A549 (cell line): ENCODE results near the gene AFG1L. TPM values are rescaled to one million over a fixed set of nuclear protein-coding genes. Genes with fewer than 3 reads are reported as not detected.

ENCODE experiments used
- ATAC-seq, 2 experiments: fragments of 200-7000 bp in 1 of 2; fragments of >200 bp in 1 of 2; cut with Nextera tagmentation in 1 of 2; cut with Tn5 transposase in 1 of 2; 3 replicates each; pipeline versions ENCODE4 v1.8.0 to v1.9.1; 2018 to 2020; ENCODE audit warnings: mild to moderate bottlenecking in 1 of 2, moderate library complexity in 1 of 2
- CTCF ChIA-PET: fragments of 300-600 bp; sonication (Branson Sonifier 250); formaldehyde crosslinking; extraction: SDS; loops from one replicate; lab custom pipeline; 2021; ENCODE audit warnings: antibody characterized with exemption, inconsistent platforms; lab: Yijun Ruan, JAX
- POLR2A ChIA-PET: fragments of 350-600 bp; formaldehyde crosslinking; extraction: SDS; loops from one replicate; lab custom pipeline; 2021; ENCODE audit warnings: antibody characterized with exemption, inconsistent platforms; lab: Yijun Ruan, JAX
- DNase-seq, 2 experiments: peaks; one replicate each; pipeline versions ENCODE4 v3.0.0 to v3.0.0-alpha.2; 2011 to 2016; ENCODE audit warnings: low read depth in 1 of 2, low spot score in 1 of 2
- FAIRE-seq: peaks from 2 replicates; lab custom pipeline; 2011; peaks lifted over from hg19 to GRCh38; lab: Jason Lieb, UNC
- H3K27ac ChIP-seq, 2 experiments: fragments of >200 bp; sonication (Bioruptor Twin); formaldehyde crosslinking; 3 replicates each; pipeline ENCODE4 v1.5.1; 2016 to 2017
- H3K4me1 ChIP-seq: fragments of >200 bp; sonication (Bioruptor Twin); formaldehyde crosslinking; 3 replicates; pipeline ENCODE4 v1.6.1; 2016
- H3K4me2 ChIP-seq: fragments of >200 bp; sonication (Bioruptor Twin); formaldehyde crosslinking; 3 replicates; pipeline ENCODE4 v1.6.1; 2016
- H3K4me3 ChIP-seq: fragments of >200 bp; sonication (Bioruptor Twin); formaldehyde crosslinking; 3 replicates; pipeline ENCODE4 v1.5.1; 2016
- H3K9me3 ChIP-seq: fragments of >200 bp; sonication (Bioruptor Twin); formaldehyde crosslinking; 3 replicates; pipeline ENCODE4 v1.6.1; 2016
- BCL3 ChIP-seq: fragments of >200 bp; sonication (Bioruptor Twin); formaldehyde crosslinking; IDR thresholded peaks from 3 replicates; pipeline ENCODE4 v1.6.1; 2016
- CBX2 ChIP-seq: fragments of 200-600 bp; sonication (generic); IDR thresholded peaks from 2 replicates; pipeline ENCODE4 v1.6.1; 2016; ENCODE audit warnings: low read depth, mild to moderate bottlenecking, borderline replicate concordance
- CBX8 ChIP-seq: fragments of 200-600 bp; sonication (generic); IDR thresholded peaks from 2 replicates; pipeline ENCODE4 v1.6.1; 2016
- CHD2 ChIP-seq: fragments of 150-350 bp; IDR thresholded peaks from 2 replicates; pipeline ENCODE4 v1.6.1; 2014; ENCODE audit warnings: low read length; ENCODE audit not compliant: partially characterized antibody
- CHD4 ChIP-seq: fragments of 200-600 bp; sonication (generic); IDR thresholded peaks from 2 replicates; pipeline ENCODE4 v1.6.1; 2016; ENCODE audit warnings: antibody characterized with exemption, mild to moderate bottlenecking, borderline replicate concordance
- CTCF ChIP-seq: fragments of >200 bp; sonication (Bioruptor Twin); formaldehyde crosslinking; IDR thresholded peaks from 3 replicates; pipeline ENCODE4 v1.5.1; 2016
- E2F6 ChIP-seq: IDR thresholded peaks from 2 replicates; pipeline ENCODE4 v1.6.1; 2012; ENCODE audit warnings: low read depth, borderline replicate concordance
- EHF ChIP-seq: fragments of 250-450 bp; sonication (Bioruptor Pico); IDR thresholded peaks from 2 replicates; pipeline ENCODE4 v1.5.0; 2020; ENCODE audit warnings: mild to moderate bottlenecking
- EHMT2 ChIP-seq: fragments of 200-600 bp; sonication (generic); IDR thresholded peaks from 2 replicates; pipeline ENCODE4 v1.6.1; 2016; ENCODE audit warnings: antibody characterized with exemption, low read depth, mild to moderate bottlenecking, moderate library complexity
- ELK1 ChIP-seq: fragments of 150-350 bp; IDR thresholded peaks from 2 replicates; pipeline ENCODE4 v1.6.1; 2014; ENCODE audit warnings: low read depth, mild to moderate bottlenecking, low read length
- ESRRA ChIP-seq: fragments of 150-350 bp; IDR thresholded peaks from 2 replicates; pipeline ENCODE4 v1.6.1; 2014; ENCODE audit warnings: mild to moderate bottlenecking, low read length, borderline replicate concordance
- FOXS1 ChIP-seq: fragments of 250-450 bp; sonication (Bioruptor Pico); IDR thresholded peaks from 2 replicates; pipeline ENCODE4 v1.5.0; 2020; ENCODE audit warnings: mild to moderate bottlenecking, moderate library complexity
- GATA3 ChIP-seq: IDR thresholded peaks from 2 replicates; pipeline ENCODE4 v1.6.1; 2012; ENCODE audit warnings: borderline replicate concordance
- HDAC2 ChIP-seq: fragments of 200-600 bp; sonication (generic); IDR thresholded peaks from 2 replicates; pipeline ENCODE4 v1.6.1; 2016
- HEYL ChIP-seq: fragments of 250-450 bp; sonication (Bioruptor Pico); IDR thresholded peaks from 2 replicates; pipeline ENCODE4 v1.8.0; 2021; ENCODE audit warnings: mild to moderate bottlenecking, moderate library complexity
- HOXA7 ChIP-seq: fragments of 250-450 bp; sonication (Bioruptor Pico); IDR thresholded peaks from 2 replicates; pipeline ENCODE4 v1.5.0; 2020; ENCODE audit warnings: mild to moderate bottlenecking, moderate library complexity
- HOXB13 ChIP-seq: fragments of 250-450 bp; sonication (Bioruptor Pico); IDR thresholded peaks from 2 replicates; pipeline ENCODE4 v1.5.0; 2020; ENCODE audit warnings: low read depth, mild to moderate bottlenecking, moderate library complexity
- HOXB5 ChIP-seq: fragments of 250-450 bp; sonication (Bioruptor Pico); IDR thresholded peaks from 2 replicates; pipeline ENCODE4 v1.5.0; 2020; ENCODE audit warnings: mild to moderate bottlenecking, moderate library complexity
- JUN ChIP-seq, 2 experiments: fragments of >200 bp; sonication (Bioruptor Twin); formaldehyde crosslinking; IDR thresholded peaks; 2 replicates in 1 of 2; 3 replicates in 1 of 2; pipeline ENCODE4 v1.6.1; 2016 to 2017
- JUNB ChIP-seq: fragments of >200 bp; sonication (Bioruptor Twin); formaldehyde crosslinking; IDR thresholded peaks from 2 replicates; pipeline ENCODE4 v1.6.1; 2016
- KDM5A ChIP-seq: fragments of 200-600 bp; sonication (generic); IDR thresholded peaks from 2 replicates; pipeline ENCODE4 v1.6.1; 2016; ENCODE audit warnings: antibody characterized with exemption, mild to moderate bottlenecking
- MAFK ChIP-seq: fragments of 450-650 bp; IDR thresholded peaks from 2 replicates; pipeline ENCODE4 v1.6.1; 2014; ENCODE audit not compliant: partially characterized antibody
- MAZ ChIP-seq: fragments of 150-350 bp; IDR thresholded peaks from 2 replicates; pipeline ENCODE4 v1.6.1; 2014; ENCODE audit warnings: antibody characterized with exemption, low read depth, low read length, borderline replicate concordance
- NFE2L2 ChIP-seq: fragments of 150-350 bp; conservative IDR thresholded peaks from 2 replicates; pipeline ENCODE4 v1.6.1; 2014; ENCODE audit warnings: low read length
- NR3C1 ChIP-seq: fragments of >200 bp; sonication (Bioruptor Twin); formaldehyde crosslinking; IDR thresholded peaks from 3 replicates; pipeline ENCODE4 v1.6.1; 2017
- PBX3 ChIP-seq: IDR thresholded peaks from 2 replicates; pipeline ENCODE4 v1.6.1; 2012
- PHF8 ChIP-seq: fragments of 200-600 bp; sonication (generic); IDR thresholded peaks from 2 replicates; pipeline ENCODE4 v1.6.1; 2016; ENCODE audit warnings: low read depth, mild to moderate bottlenecking, antibody characterized with exemption, moderate library complexity, borderline replicate concordance
- POLR2A ChIP-seq: IDR thresholded peaks from 2 replicates; pipeline ENCODE4 v1.6.1; 2012; ENCODE audit warnings: mild to moderate bottlenecking, low read length
- RAD21 ChIP-seq, 2 experiments: fragments of >200 bp in 1 of 2; sonication (Bioruptor Twin) in 1 of 2; formaldehyde crosslinking in 1 of 2; IDR thresholded peaks in 1 of 2; conservative IDR thresholded peaks in 1 of 2; 2 replicates in 1 of 2; 3 replicates in 1 of 2; pipeline ENCODE4 v1.6.1; 2012 to 2018; ENCODE audit warnings: inconsistent platforms in 1 of 2
- RARB ChIP-seq: fragments of 250-450 bp; sonication (Bioruptor Pico); IDR thresholded peaks from 2 replicates; pipeline ENCODE4 v1.8.0; 2021; ENCODE audit warnings: mild to moderate bottlenecking, moderate library complexity
- RCOR1 ChIP-seq: fragments of 150-350 bp; IDR thresholded peaks from 2 replicates; pipeline ENCODE4 v1.6.1; 2014; ENCODE audit warnings: antibody characterized with exemption, low read length, low read depth
- RFX5 ChIP-seq: fragments of 450-650 bp; IDR thresholded peaks from 2 replicates; pipeline ENCODE4 v1.7.1; 2014; ENCODE audit warnings: antibody characterized with exemption, mild to moderate bottlenecking, moderate library complexity
- RNF2 ChIP-seq: fragments of 200-600 bp; sonication (generic); IDR thresholded peaks from 2 replicates; pipeline ENCODE4 v1.6.1; 2016; ENCODE audit warnings: low read depth, mild to moderate bottlenecking, antibody characterized with exemption, moderate library complexity, borderline replicate concordance
- SREBF2 ChIP-seq: fragments of 450-650 bp; IDR thresholded peaks from 2 replicates; pipeline ENCODE4 v1.6.1; 2014; ENCODE audit warnings: mild to moderate bottlenecking, moderate library complexity
- TP53 ChIP-seq: fragments of 250-450 bp; sonication (Bioruptor Pico); IDR thresholded peaks from 2 replicates; pipeline ENCODE4 v1.5.0; 2021; ENCODE audit warnings: mild to moderate bottlenecking, moderate library complexity
- ZC3H11A ChIP-seq: fragments of 450-650 bp; IDR thresholded peaks from 2 replicates; pipeline ENCODE4 v1.6.1; 2014; ENCODE audit warnings: antibody characterized with exemption, mild to moderate bottlenecking
- ZNF302 ChIP-seq: fragments of 250-450 bp; sonication (Bioruptor Pico); IDR thresholded peaks from 2 replicates; pipeline ENCODE4 v1.9.0; 2021; ENCODE audit warnings: inconsistent platforms, mild to moderate bottlenecking, moderate library complexity
- ZSCAN20 ChIP-seq: fragments of 250-450 bp; sonication (Bioruptor Pico); IDR thresholded peaks from 2 replicates; pipeline ENCODE4 v1.8.0; 2022; ENCODE audit warnings: mild to moderate bottlenecking, moderate library complexity
- WGBS: methylation state at CpG from one replicate; pipeline ENCODE4 v1.1.6; 2017; ENCODE audit errors: missing lambda C conversion rate; 5-methylcytosine and 5-hydroxymethylcytosine counted together
- polyA plus RNA-seq, 4 experiments: library from polyadenylated mRNA; depleted of rRNA in 3 of 4; stranded (reverse); fragments of >200 nt; fragmentation: RNase III in 1 of 4; extraction: RNeasy Plus Mini Kit Qiagen cat#74134 plus additional on column Dnase treatment in 1 of 4; gene quantifications; 2 replicates in 3 of 4; 3 replicates in 1 of 4; pipeline ENCODE4 v1.2.3, GENCODE V29; 2011 to 2017

AFG1L gene
- polyA plus RNA-seq, 2 of the 4 experiments (the other 2 are of a cell fraction): 1.3 to 2.3 TPM

GRCh38 chr6:108260809-108261569 lies 33.9 kb upstream of the AFG1L start, which contains the start of gene SNX3:
Gene SNX3, minus strand, starts transcription at chr6:108261040. Its CDS starts 119 bp downstream, at chr6:108260921.
- peak within 1 kb of the TSS; percentile 96 to 98 for H3K27ac ChIP-seq
- FAIRE-seq (no peak), ATAC-seq (peak; percentile 97 to 98), DNase-seq (peak; percentile 86 to 95)
- CTCF ChIA-PET: interaction anchor here (0.7 to 1.0 kb wide), 2 partner anchors 230 to 281 kb away, joined by 3 read pairs; no protein-coding TSS in a partner anchor
- POLR2A ChIA-PET: interaction anchor here (0.6 to 2.0 kb wide), 2 partner anchors 9 to 34 kb away, joined by 3 to 16 read pairs; partner anchors contain the start of gene AFG1L
- under 1% methylated on average over 9 of the region's 83 CpGs for WGBS
- H3K4me3 ChIP-seq: peak within 1 kb of the TSS; percentile 94
- H3K4me2 ChIP-seq: peak within 1 kb of the TSS; percentile 86
- H3K9me3 ChIP-seq: no peaks in the 10 kb centered on the region
- H3K4me1 ChIP-seq: peaks cover 6% of the 10 kb centered on the region; the same call in 1 of the 3 replicates
- TF ChIP-seq PHF8 (peak; percentile 33), RFX5 (no peak), RCOR1 (no peak), FOXS1 (CRISPR knock-in tag) (no peak), ELK1 (no peak), POLR2A (peak; percentile 58), CHD4 (no peak), CTCF (no peak), TP53 (CRISPR knock-in tag) (no peak), RNF2 (no peak), MAFK (no peak), BCL3 (peak; percentile 83; the same call in 1 of the 3 replicates), HEYL (no peak), CBX8 (no peak), ZC3H11A (no peak), HDAC2 (no peak), E2F6 (no peak), HOXB5 (CRISPR knock-in tag) (no peak), ESRRA (no peak), CBX2 (no peak), HOXA7 (CRISPR knock-in tag) (no peak), SREBF2 (no peak), NFE2L2 (no peak), RAD21 (conservative IDR thresholded peaks at IDR 0.05 in 1 of 2, IDR thresholded peaks at IDR 0.05 in 1 of 2) (0 out of 5 replicates have a peak, but pooled peaks of 1 of the 2 experiments have one; percentile 9), EHMT2 (no peak), MAZ (0 out of 2 replicates have a peak, but pooled peaks have one; percentile 57), JUNB (no peak), JUN (IDR thresholded peaks at IDR 0.05) (peak; percentile 34 to 82; a peak in 2 of 5 replicates), NR3C1 (no peak), ZSCAN20 (CRISPR knock-in tag) (no peak), RARB (CRISPR knock-in tag) (no peak), HOXB13 (CRISPR knock-in tag) (no peak), KDM5A (no peak), PBX3 (no peak), ZNF302 (CRISPR knock-in tag) (no peak), CHD2 (no peak), GATA3 (no peak), EHF (CRISPR knock-in tag) (no peak)
